Rectal smooth muscle tissue (tissue), 1 donor: Measurements from ENCODE around the gene KLF7.

Experiments used
- H3K27ac ChIP-seq: one replicate; pipeline ENCODE4 v1.7.0; 2013; ENCODE audit warnings: low read depth, low read length, inconsistent platforms
- H3K27me3 ChIP-seq: one replicate; pipeline ENCODE4 v1.7.0; 2013; ENCODE audit warnings: low read length; ENCODE audit not compliant: control insufficient read depth, insufficient read depth
- H3K36me3 ChIP-seq: one replicate; pipeline ENCODE4 v1.7.0; 2013; ENCODE audit warnings: low read length; ENCODE audit not compliant: control insufficient read depth, insufficient read depth
- H3K4me1 ChIP-seq: one replicate; pipeline ENCODE4 v1.7.0; 2013; ENCODE audit warnings: low read length; ENCODE audit not compliant: control insufficient read depth, insufficient read depth
- H3K4me3 ChIP-seq: one replicate; pipeline ENCODE4 v1.7.0; 2013; ENCODE audit warnings: low read length
- H3K9ac ChIP-seq: one replicate; pipeline ENCODE4 v1.7.0; 2013; ENCODE audit warnings: low read length

Gene KLF7

DNA sequence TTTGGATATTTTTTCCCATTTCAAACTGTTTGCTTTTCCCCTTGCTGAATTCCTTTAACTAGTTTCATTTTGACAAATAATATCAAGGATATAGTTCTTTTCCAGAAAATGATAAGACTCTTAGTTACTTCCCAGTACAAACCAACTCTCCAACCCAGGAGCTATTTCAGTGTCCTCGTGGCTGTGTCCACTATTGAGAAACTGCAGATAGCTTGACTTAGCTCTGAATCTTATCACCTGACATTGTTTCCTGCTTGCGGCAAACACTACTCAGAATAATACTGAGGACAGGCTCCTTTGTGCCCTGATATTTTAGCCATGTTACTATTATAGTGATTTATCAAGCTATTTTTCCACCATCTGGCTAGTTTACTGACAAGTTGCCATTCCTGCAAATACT is 74.6 kb downstream of the KLF7 start:
- Histone ChIP-seq H3K9ac (no peak overlapping the region), H3K36me3 (no peaks in the 10 kb centered on the region), H3K27me3 (no peaks in the 10 kb centered on the region), H3K4me3 (no peak overlapping the region), H3K4me1 (peaks cover 7% of the 10 kb centered on the region), H3K27ac (no peak overlapping the region)

DNA sequence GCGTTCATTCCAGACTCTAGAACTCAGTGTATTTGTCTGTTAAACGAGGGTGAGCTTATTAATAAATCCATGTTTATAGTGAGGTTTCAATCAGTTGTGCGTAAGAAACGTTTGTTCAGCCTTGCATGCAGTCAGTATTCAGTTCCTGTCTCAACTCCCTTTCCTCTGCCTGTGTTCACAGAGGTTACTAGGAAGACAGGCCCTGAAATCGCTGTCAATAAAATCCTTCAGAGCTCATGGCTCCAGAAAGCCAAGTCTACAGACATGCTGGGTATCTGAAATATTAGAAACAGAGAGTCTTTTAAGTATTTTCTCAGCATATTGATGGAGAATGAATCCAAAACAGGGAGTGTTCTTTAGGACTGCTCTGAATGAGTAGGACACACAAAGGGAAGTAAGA is 75.4 kb downstream of the KLF7 start:
- Histone ChIP-seq H3K4me3 (no peak overlapping the region), H3K27ac (no peak overlapping the region), H3K36me3 (no peaks in the 10 kb centered on the region), H3K4me1 (peaks cover 7% of the 10 kb centered on the region), H3K9ac (no peak overlapping the region), H3K27me3 (no peaks in the 10 kb centered on the region)

DNA sequence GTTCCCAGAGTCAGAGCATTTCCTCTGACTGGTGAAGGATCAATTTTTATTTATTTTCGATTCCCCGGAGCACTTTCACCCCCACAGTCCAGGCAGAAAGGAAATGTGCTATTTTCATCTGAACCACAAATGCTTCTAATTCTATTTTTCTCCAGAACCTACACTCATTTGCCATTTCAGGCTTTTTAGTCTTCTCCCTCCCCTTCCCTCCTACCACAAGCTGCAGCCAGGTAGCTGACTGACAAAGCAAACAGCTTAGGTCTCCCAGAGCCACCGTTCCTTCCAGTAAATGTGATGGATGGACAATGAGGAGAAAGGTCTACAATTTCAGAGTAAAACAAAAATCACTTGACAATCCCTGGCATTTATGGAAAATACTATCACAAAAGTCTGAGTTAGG is 76.9 kb downstream of the KLF7 start:
- Histone ChIP-seq H3K36me3 (no peaks in the 10 kb centered on the region), H3K27ac (no peak overlapping the region), H3K4me1 (peaks cover 7% of the 10 kb centered on the region), H3K9ac (no peak overlapping the region), H3K27me3 (no peaks in the 10 kb centered on the region), H3K4me3 (no peak overlapping the region)

DNA sequence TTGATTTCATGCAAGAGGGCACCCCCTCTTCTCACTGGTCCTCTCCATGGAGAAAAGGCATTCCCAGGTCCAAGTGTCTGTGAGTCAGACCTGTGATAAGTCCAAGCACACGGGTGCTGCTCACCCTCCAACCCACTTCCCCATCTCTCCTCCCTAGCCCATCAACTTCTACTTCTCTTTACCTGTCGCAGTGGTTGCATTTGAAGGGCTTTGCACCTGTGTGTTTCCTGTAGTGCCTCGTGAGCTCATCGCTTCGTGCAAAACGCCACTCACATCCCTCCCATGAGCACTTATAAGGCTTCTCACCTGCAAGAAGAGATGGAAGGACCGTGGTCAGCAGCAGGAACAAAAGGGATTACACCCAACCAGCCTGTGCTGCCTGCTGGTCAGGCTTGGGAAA is 77.5 kb downstream of the KLF7 start:
- H3K36me3 ChIP-seq: no peaks in the 10 kb centered on the region
- H3K27me3 ChIP-seq: no peaks in the 10 kb centered on the region
- H3K9ac ChIP-seq: no peak overlapping the region
- H3K4me3 ChIP-seq: no peak overlapping the region
- H3K27ac ChIP-seq: no peak overlapping the region
- H3K4me1 ChIP-seq: peaks cover 7% of the 10 kb centered on the region

DNA sequence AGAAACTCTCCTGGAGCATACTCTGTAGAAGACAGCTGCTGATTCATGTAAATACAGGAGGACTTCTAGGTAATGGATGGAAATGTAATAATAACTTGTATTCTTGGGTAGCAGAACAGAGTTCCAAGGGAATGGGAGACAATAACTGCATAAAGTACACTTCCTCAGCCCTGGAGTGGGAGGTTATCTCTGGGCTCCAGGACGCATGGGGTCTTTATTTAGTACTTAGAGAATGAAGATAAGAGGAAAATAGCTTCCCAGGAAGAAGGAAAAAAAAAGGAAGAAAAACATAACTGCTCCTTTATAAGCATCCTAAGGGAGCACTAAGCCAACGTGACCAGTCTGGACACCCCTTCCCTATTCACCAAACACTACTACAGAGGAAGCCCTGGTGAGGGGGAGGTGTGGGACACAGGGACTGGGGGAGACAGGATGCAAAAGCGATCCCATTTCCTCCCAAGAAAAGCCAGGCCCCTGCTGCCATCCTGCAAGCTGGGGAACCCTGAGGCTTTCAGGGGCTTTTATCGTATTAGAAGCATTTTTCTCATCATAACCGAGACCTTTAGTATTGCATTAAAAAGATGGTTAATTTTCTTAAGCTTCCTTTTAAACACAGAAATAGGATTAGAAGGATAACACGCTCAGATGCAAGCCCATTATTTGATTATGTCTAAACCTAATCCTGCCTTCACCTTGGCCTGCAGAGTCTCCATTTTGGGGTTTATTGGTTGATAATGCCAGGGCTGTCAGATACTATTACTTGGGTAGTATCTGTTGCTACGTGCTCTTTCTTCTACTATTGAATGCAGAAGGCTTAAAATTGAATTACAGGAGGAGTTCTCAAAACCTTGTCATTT is 78.5 kb downstream of the KLF7 start:
- Histone ChIP-seq H3K36me3 (no peaks in the 10 kb centered on the region), H3K27me3 (no peaks in the 10 kb centered on the region), H3K4me1 (peaks cover 7% of the 10 kb centered on the region)

DNA sequence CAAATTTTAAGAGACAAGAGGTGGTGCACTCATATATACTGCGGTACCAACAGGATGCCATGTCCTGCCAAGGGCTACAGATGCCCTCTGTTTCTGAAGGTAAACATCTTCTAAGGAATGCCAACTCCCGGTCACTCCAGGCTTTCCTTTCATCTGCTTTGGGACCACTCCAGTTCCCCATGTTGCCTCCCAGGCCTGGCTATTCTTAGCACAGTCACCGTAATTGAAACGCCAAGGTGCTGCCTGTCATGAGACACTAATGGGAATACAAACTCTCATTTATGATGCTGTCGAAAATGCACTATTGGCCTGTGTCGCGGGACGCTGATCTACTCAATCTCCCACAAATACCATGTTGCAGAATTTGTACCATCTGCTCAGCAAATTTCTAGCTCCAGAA is 79.6 kb downstream of the KLF7 start:
- H3K9ac ChIP-seq: no peak overlapping the region
- no peak overlapping the region for H3K4me3 ChIP-seq
- H3K36me3 ChIP-seq: peaks cover 4% of the 10 kb centered on the region
- H3K27ac ChIP-seq: no peak overlapping the region
- H3K27me3 ChIP-seq: no peaks in the 10 kb centered on the region
- peaks cover 7% of the 10 kb centered on the region for H3K4me1 ChIP-seq

More for the DNA sequence above, 78.5 kb downstream of the KLF7 start:
- no peak overlapping the region for H3K4me3 ChIP-seq
- H3K9ac ChIP-seq: no peak overlapping the region
- H3K27ac ChIP-seq: no peak overlapping the region

DNA sequence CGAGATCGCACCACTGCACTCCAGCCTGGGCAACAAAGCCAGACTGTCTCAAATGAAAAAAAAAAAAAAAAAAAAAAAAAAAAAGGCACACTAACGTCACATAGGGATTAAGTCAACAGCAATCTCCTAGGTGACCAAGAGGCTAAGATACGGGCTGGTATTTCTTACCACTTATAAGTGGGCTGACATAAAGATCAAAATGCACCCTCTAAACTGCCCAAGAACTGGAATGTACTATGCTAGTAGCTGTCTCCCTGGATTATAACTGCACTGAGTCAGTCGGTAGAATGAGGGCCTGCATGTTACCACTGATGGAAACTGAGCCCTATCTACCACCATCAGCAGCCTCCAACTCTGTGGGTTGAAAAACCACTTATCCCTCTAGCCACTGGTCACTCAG is 80.6 kb downstream of the KLF7 start:
- Histone ChIP-seq H3K9ac (no peak overlapping the region), H3K4me3 (no peak overlapping the region), H3K27ac (peak overlapping the region; percentile 15), H3K4me1 (peaks cover 3% of the 10 kb centered on the region), H3K36me3 (peaks cover 9% of the 10 kb centered on the region), H3K27me3 (no peaks in the 10 kb centered on the region)

DNA sequence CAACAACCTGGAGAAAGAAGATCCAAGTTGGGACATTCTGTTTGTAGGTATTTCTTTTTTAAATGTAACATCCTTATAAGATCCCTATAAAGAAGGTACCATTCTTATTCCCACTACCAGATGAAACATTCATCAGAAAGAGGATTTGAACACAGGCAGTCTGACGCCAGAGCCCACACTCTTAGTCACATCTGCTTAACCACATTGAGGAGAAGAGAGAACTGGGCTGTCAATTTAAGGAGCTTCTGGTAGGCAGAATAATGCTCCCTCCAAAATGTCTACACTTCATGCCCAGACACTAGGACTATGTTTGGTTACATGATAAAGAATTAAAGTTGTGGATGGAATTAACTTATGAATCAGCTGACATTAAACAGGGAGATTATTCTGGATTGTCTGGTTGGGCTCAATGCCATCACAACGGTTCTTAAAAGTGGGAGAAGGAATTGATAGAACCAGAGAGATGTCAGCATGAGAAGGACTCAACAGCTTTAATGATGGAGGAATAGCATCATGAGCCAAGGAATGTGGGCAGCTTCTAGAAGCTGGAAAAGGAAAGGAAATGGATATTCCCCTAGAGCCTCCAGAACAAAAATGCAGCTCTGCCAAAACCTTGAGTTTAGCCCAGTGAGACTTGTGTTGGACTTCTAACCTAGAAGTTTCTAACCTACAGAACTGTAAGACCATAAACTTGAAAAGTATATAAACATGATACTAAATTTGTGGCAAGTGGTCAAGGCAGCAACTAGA is 82.2 kb downstream of the KLF7 start:
- H3K27me3 ChIP-seq: no peaks in the 10 kb centered on the region
- no peak overlapping the region for H3K9ac ChIP-seq
- no peak overlapping the region for H3K27ac ChIP-seq
- no peak overlapping the region for H3K4me3 ChIP-seq
- no peaks in the 10 kb centered on the region for H3K4me1 ChIP-seq
- H3K36me3 ChIP-seq: peaks cover 15% of the 10 kb centered on the region

DNA sequence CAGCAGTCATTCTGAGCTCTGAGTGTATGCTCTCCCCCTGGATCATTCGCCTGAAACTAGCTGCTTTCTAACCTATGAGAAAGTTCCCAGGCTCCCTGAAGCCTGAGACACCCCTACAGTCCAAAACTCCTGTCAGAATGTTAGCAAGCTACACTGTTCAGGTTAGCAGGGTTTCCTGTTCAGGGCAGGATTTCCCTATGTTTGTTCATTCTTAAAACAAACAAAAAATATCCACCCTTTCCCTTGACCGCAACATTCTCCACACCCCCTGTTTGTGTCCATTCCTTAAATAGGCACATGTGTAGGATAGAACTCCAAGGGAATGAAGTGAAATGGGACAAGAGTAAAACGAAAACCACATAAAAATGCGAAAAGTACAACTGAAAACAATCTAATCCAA is 83.1 kb downstream of the KLF7 start:
- H3K36me3 ChIP-seq: peaks cover 15% of the 10 kb centered on the region
- no peaks in the 10 kb centered on the region for H3K4me1 ChIP-seq
- no peak overlapping the region for H3K9ac ChIP-seq
- H3K27me3 ChIP-seq: no peaks in the 10 kb centered on the region
- H3K27ac ChIP-seq: no peak overlapping the region
- H3K4me3 ChIP-seq: no peak overlapping the region

DNA sequence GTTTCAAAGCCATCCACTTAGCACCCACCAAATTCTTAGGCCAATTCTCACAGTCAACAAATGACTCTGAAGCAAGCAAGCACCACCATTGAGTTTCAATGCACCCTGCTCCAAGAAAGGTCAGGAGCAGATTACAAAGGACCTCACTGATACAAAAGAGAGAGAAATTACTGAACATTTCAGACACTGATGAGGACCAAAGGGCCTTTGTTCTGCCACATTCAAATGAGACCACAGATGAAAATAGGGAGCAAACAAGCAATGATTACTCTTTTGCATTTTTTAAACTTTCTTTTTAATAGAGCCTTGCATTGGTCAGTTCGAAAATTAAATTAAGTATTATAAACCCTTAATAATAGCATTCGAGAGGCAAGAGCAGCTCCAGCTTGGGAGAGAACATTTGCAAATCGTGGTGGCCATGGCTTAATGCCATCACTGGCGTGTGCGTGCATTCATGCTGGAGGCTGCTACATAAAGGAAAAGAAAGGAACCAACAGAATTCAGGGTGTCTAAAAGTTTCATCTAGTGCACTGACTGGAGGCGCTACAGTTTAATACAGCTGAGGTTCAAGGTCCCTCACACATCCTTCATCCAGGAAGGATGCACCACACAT is 87.5 kb downstream of the KLF7 start:
- Histone ChIP-seq H3K4me3 (no peak overlapping the region), H3K36me3 (peaks cover 15% of the 10 kb centered on the region), H3K4me1 (peaks cover 2% of the 10 kb centered on the region), H3K27ac (no peak overlapping the region), H3K9ac (no peak overlapping the region), H3K27me3 (no peaks in the 10 kb centered on the region)

DNA sequence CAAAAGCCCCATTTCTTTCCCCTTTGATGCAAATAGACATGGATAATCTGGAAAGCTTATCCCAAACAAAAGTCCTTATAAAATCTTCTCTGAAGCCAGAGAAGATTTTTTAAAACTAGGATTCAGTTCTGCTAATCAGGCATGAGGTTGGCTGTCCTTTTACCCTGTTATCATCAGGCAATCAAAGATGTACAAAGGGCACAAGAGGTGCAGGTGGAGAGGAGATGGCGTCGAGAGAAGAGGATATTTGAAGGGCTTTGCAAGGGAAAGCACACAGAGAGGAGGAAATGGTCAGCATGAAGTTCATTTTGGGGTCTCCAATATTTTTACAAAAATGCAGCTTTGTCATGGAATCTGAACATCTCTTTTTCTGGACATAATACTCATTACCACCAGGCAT is 88.5 kb downstream of the KLF7 start:
- no peak overlapping the region for H3K9ac ChIP-seq
- no peak overlapping the region for H3K4me3 ChIP-seq
- peaks cover 15% of the 10 kb centered on the region for H3K36me3 ChIP-seq
- no peaks in the 10 kb centered on the region for H3K27me3 ChIP-seq
- H3K27ac ChIP-seq: no peak overlapping the region
- H3K4me1 ChIP-seq: peaks cover 2% of the 10 kb centered on the region

DNA sequence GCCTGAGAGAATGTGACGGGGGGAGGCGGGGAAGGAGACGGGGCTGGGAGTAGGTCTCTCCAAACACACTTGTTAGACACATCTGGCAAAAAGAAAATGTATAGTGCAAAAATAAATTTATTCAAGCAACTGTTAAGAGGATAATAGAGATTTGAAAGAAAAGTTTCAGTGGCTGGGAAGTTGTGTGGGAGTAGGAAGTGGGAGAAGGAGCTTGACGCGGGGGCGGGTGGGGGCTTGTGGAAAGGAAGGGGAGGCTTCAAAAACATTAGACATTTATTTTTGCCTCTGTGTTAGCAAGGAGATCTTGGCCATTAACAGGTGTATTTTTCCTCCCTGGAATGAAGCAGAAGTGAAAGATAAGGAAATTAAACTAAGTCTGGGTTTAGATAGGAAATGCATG is 90.3 kb downstream of the KLF7 start:
- no peak overlapping the region for H3K27ac ChIP-seq
- peaks cover 8% of the 10 kb centered on the region for H3K36me3 ChIP-seq
- no peaks in the 10 kb centered on the region for H3K27me3 ChIP-seq
- H3K4me1 ChIP-seq: peaks cover 2% of the 10 kb centered on the region
- H3K9ac ChIP-seq: no peak overlapping the region
- H3K4me3 ChIP-seq: no peak overlapping the region
